ENCODE data around the gene HMSD.

GRCh38 chr18:64009305-64009704, 60.2 kb downstream of the HMSD start:
- no peak for TF ChIP-seq ZNF274 (IDR thresholded peaks at IDR 0.05; ENCODE audit: low read depth, low read length)
- TF ChIP-seq YY1 (IDR thresholded peaks at IDR 0.05; ENCODE audit: insufficient read depth, insufficient read length), result no peak
- TF ChIP-seq SUZ12 (IDR thresholded peaks at IDR 0.05; ENCODE audit: extremely low read depth, insufficient read depth, insufficient read length), result no peak
